ENCODE measurements around the gene GAS5. TPM values are rescaled to one million over a fixed set of nuclear protein-coding genes. Genes with fewer than 3 reads are reported as not detected.

GAS5 gene
- total and polyA plus RNA-seq, 2 experiments from 2014 or later, result 979 to 992 TPM

GRCh38 chr1:173871091-173871490 is 3.3 kb upstream of the GAS5 start:
- Mint-ChIP-seq H3K4me1 (peaks cover 21% of the 10 kb centered on the region), H3K36me3 (ENCODE audit: low read depth) (peaks cover 55% of the 10 kb centered on the region)
- no peak overlapping the region for H3K4me2 ChIP-seq

DNA sequence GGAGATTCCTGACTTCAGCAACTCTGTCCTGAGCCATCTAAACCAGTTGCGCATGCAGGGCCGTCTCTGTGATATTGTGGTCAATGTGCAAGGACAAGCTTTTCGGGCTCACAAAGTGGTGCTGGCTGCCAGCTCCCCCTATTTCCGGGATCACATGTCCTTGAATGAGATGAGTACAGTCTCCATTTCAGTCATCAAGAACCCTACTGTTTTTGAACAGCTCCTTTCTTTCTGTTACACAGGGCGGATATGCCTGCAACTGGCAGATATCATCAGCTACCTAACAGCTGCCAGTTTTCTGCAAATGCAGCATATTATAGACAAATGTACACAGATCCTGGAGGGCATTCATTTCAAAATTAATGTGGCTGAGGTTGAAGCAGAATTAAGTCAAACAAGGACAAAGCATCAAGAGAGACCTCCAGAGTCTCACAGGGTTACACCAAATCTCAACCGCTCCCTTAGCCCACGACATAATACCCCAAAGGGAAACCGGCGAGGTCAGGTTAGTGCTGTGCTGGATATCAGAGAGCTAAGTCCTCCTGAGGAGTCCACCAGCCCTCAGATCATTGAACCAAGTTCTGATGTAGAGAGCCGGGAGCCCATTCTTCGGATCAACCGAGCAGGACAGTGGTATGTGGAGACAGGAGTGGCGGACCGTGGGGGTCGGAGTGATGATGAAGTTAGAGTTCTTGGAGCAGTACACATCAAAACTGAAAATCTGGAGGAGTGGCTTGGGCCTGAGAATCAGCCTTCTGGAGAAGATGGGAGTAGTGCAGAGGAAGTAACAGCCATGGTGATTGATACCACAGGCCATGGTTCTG is 2.7 kb upstream of the GAS5 start:
- no peak overlapping the region for H3K27ac Mint-ChIP-seq
- peaks cover 24% of the 10 kb centered on the region for H3K4me1 Mint-ChIP-seq
- H3K4me3 Mint-ChIP-seq, result peak overlapping the region; percentile 16; the same call in 1 of the 3 replicates
- TF ChIP-seq JUNB (IDR thresholded peaks at IDR 0.05; ENCODE audit: unreplicated experiment) (no peak), NANOG (IDR thresholded peaks at IDR 0.05; ENCODE audit: borderline replicate concordance) (no peak)
- peaks cover 25% of the 10 kb centered on the region for H3K27me3 Mint-ChIP-seq (ENCODE audit: insufficient read depth, low read depth, poor library complexity)
- H3K4me3 ChIP-seq, result no peak overlapping the region
- H2AFZ ChIP-seq, result no peak overlapping the region
- peaks cover 29% of the 10 kb centered on the region for H3F3A ChIP-seq (replicated peaks; ENCODE audit: low read depth)
- H3K36me3 Mint-ChIP-seq (ENCODE audit: low read depth), result peaks cover 55% of the 10 kb centered on the region
- peaks cover 20% of the 10 kb centered on the region for H3K4me1 ChIP-seq (ENCODE audit: insufficient read depth)
- no peak overlapping the region for H3K4me2 ChIP-seq
- peaks cover 10% of the 10 kb centered on the region for H4K20me1 ChIP-seq (replicated peaks; ENCODE audit: insufficient read depth)
- H3K9me3 Mint-ChIP-seq, result peaks cover 10% of the 10 kb centered on the region; the same call in 2 of the 3 replicates
- no peaks in the 10 kb centered on the region for H3K27me3 ChIP-seq (ENCODE audit: insufficient read depth)
- H3K79me2 ChIP-seq (replicated peaks; ENCODE audit: insufficient read depth), result peaks cover 68% of the 10 kb centered on the region
- H3K9me2 ChIP-seq (ENCODE audit: insufficient read depth), result no peaks in the 10 kb centered on the region
- peak overlapping the region; percentile 21; the same call in 1 of the 2 replicates for H3K27ac ChIP-seq (ENCODE audit: low read depth)
- no peak for DNase-seq (ENCODE audit: low spot score)
- peaks cover 20% of the 10 kb centered on the region for H3K36me3 ChIP-seq (ENCODE audit: insufficient read depth)
- no peak for ATAC-seq

More at GRCh38 chr1:173871091-173871490, 3.3 kb upstream of the GAS5 start:
- DNase-seq (ENCODE audit: low spot score) (no peak), ATAC-seq (no peak)
- Mint-ChIP-seq H3K9me3 (peaks cover 9% of the 10 kb centered on the region; the same call in 2 of the 3 replicates), H3K4me3 (no peak overlapping the region; the same call in 2 of the 3 replicates), H3K27ac (no peak overlapping the region; the same call in 1 of the 2 replicates), H3K27me3 (ENCODE audit: insufficient read depth, low read depth, poor library complexity) (peaks cover 22% of the 10 kb centered on the region)
- no peak overlapping the region for H2AFZ ChIP-seq
- H3K79me2 ChIP-seq (replicated peaks; ENCODE audit: insufficient read depth), result peaks cover 61% of the 10 kb centered on the region
- TF ChIP-seq NANOG (IDR thresholded peaks at IDR 0.05; ENCODE audit: borderline replicate concordance), result no peak
- TF ChIP-seq JUNB (IDR thresholded peaks at IDR 0.05; ENCODE audit: unreplicated experiment), result no peak
- TF ChIP-seq, protein P1, sequence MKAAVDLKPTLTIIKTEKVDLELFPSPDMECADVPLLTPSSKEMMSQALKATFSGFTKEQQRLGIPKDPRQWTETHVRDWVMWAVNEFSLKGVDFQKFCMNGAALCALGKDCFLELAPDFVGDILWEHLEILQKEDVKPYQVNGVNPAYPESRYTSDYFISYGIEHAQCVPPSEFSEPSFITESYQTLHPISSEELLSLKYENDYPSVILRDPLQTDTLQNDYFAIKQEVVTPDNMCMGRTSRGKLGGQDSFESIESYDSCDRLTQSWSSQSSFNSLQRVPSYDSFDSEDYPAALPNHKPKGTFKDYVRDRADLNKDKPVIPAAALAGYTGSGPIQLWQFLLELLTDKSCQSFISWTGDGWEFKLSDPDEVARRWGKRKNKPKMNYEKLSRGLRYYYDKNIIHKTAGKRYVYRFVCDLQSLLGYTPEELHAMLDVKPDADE (IDR thresholded peaks at IDR 0.05), result no peak
- TF ChIP-seq, protein P2, sequence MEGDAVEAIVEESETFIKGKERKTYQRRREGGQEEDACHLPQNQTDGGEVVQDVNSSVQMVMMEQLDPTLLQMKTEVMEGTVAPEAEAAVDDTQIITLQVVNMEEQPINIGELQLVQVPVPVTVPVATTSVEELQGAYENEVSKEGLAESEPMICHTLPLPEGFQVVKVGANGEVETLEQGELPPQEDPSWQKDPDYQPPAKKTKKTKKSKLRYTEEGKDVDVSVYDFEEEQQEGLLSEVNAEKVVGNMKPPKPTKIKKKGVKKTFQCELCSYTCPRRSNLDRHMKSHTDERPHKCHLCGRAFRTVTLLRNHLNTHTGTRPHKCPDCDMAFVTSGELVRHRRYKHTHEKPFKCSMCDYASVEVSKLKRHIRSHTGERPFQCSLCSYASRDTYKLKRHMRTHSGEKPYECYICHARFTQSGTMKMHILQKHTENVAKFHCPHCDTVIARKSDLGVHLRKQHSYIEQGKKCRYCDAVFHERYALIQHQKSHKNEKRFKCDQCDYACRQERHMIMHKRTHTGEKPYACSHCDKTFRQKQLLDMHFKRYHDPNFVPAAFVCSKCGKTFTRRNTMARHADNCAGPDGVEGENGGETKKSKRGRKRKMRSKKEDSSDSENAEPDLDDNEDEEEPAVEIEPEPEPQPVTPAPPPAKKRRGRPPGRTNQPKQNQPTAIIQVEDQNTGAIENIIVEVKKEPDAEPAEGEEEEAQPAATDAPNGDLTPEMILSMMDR (conservative IDR thresholded peaks at IDR 0.05; ENCODE audit: low read depth in 2 of 2), result no peak
- no peak for TF ChIP-seq POLR2AphosphoS5 (IDR thresholded peaks at IDR 0.05; ENCODE audit: low read depth)
- no peak for TF ChIP-seq EZH2phosphoT487 (IDR thresholded peaks at IDR 0.05; ENCODE audit: unreplicated experiment)
- no peak for TF ChIP-seq ZNF114 (CRISPR knock-in tag; IDR thresholded peaks at IDR 0.05)
- peaks cover 14% of the 10 kb centered on the region for H3K36me3 ChIP-seq (ENCODE audit: insufficient read depth)
- H4K20me1 ChIP-seq (replicated peaks; ENCODE audit: insufficient read depth), result peaks cover 4% of the 10 kb centered on the region
- no peaks in the 10 kb centered on the region for H3K27me3 ChIP-seq (ENCODE audit: insufficient read depth)
- no peaks in the 10 kb centered on the region for H3K9me2 ChIP-seq (ENCODE audit: insufficient read depth)
- H3K4me3 ChIP-seq, result no peak overlapping the region
- peaks cover 23% of the 10 kb centered on the region for H3F3A ChIP-seq (replicated peaks; ENCODE audit: low read depth)
- H3K4me1 ChIP-seq (ENCODE audit: insufficient read depth), result peaks cover 14% of the 10 kb centered on the region
- H3K27ac ChIP-seq (ENCODE audit: low read depth), result peak overlapping the region; percentile 21
